A549 (cell line): ENCODE measurements around the gene CCDC197. TPM values are rescaled to one million over a fixed set of nuclear protein-coding genes. Genes with fewer than 3 reads are reported as not detected.

Source experiments
- ATAC-seq, 2 experiments: fragments of 200-7000 bp in 1 of 2; fragments of >200 bp in 1 of 2; cut with Nextera tagmentation in 1 of 2; cut with Tn5 transposase in 1 of 2; 3 replicates each; pipeline versions ENCODE4 v1.8.0 to v1.9.1; 2018 to 2020; ENCODE audit warnings: mild to moderate bottlenecking in 1 of 2, moderate library complexity in 1 of 2
- CTCF ChIA-PET: fragments of 300-600 bp; sonication (Branson Sonifier 250); formaldehyde crosslinking; extraction: SDS; loops from one replicate; lab custom pipeline; 2021; ENCODE audit warnings: antibody characterized with exemption, inconsistent platforms; lab: Yijun Ruan, JAX
- POLR2A ChIA-PET: fragments of 350-600 bp; formaldehyde crosslinking; extraction: SDS; loops from one replicate; lab custom pipeline; 2021; ENCODE audit warnings: antibody characterized with exemption, inconsistent platforms; lab: Yijun Ruan, JAX
- DNase-seq, 2 experiments: peaks; one replicate each; pipeline versions ENCODE4 v3.0.0 to v3.0.0-alpha.2; 2011 to 2016; ENCODE audit warnings: low read depth in 1 of 2, low spot score in 1 of 2
- FAIRE-seq: peaks from 2 replicates; lab custom pipeline; 2011; peaks lifted over from hg19 to GRCh38; lab: Jason Lieb, UNC
- H3K27ac ChIP-seq, 2 experiments: fragments of >200 bp; sonication (Bioruptor Twin); formaldehyde crosslinking; 3 replicates each; pipeline ENCODE4 v1.5.1; 2016 to 2017
- H3K4me1 ChIP-seq: fragments of >200 bp; sonication (Bioruptor Twin); formaldehyde crosslinking; 3 replicates; pipeline ENCODE4 v1.6.1; 2016
- H3K4me2 ChIP-seq: fragments of >200 bp; sonication (Bioruptor Twin); formaldehyde crosslinking; 3 replicates; pipeline ENCODE4 v1.6.1; 2016
- H3K4me3 ChIP-seq: fragments of >200 bp; sonication (Bioruptor Twin); formaldehyde crosslinking; 3 replicates; pipeline ENCODE4 v1.5.1; 2016
- H3K9me3 ChIP-seq: fragments of >200 bp; sonication (Bioruptor Twin); formaldehyde crosslinking; 3 replicates; pipeline ENCODE4 v1.6.1; 2016
- GATA3 ChIP-seq: IDR thresholded peaks from 2 replicates; pipeline ENCODE4 v1.6.1; 2012; ENCODE audit warnings: borderline replicate concordance
- HOXB13 ChIP-seq: fragments of 250-450 bp; sonication (Bioruptor Pico); IDR thresholded peaks from 2 replicates; pipeline ENCODE4 v1.5.0; 2020; ENCODE audit warnings: low read depth, mild to moderate bottlenecking, moderate library complexity
- HOXB5 ChIP-seq: fragments of 250-450 bp; sonication (Bioruptor Pico); IDR thresholded peaks from 2 replicates; pipeline ENCODE4 v1.5.0; 2020; ENCODE audit warnings: mild to moderate bottlenecking, moderate library complexity
- PBX3 ChIP-seq: IDR thresholded peaks from 2 replicates; pipeline ENCODE4 v1.6.1; 2012
- PHF8 ChIP-seq: fragments of 200-600 bp; sonication (generic); IDR thresholded peaks from 2 replicates; pipeline ENCODE4 v1.6.1; 2016; ENCODE audit warnings: low read depth, mild to moderate bottlenecking, antibody characterized with exemption, moderate library complexity, borderline replicate concordance
- RARB ChIP-seq: fragments of 250-450 bp; sonication (Bioruptor Pico); IDR thresholded peaks from 2 replicates; pipeline ENCODE4 v1.8.0; 2021; ENCODE audit warnings: mild to moderate bottlenecking, moderate library complexity
- RNF2 ChIP-seq: fragments of 200-600 bp; sonication (generic); IDR thresholded peaks from 2 replicates; pipeline ENCODE4 v1.6.1; 2016; ENCODE audit warnings: low read depth, mild to moderate bottlenecking, antibody characterized with exemption, moderate library complexity, borderline replicate concordance
- WGBS: methylation state at CpG from one replicate; pipeline ENCODE4 v1.1.6; 2017; ENCODE audit errors: missing lambda C conversion rate; 5-methylcytosine and 5-hydroxymethylcytosine counted together
- polyA plus RNA-seq, 4 experiments: library from polyadenylated mRNA; depleted of rRNA in 3 of 4; stranded (reverse); fragments of >200 nt; fragmentation: RNase III in 1 of 4; extraction: RNeasy Plus Mini Kit Qiagen cat#74134 plus additional on column Dnase treatment in 1 of 4; gene quantifications; 2 replicates in 3 of 4; 3 replicates in 1 of 4; pipeline ENCODE4 v1.2.3, GENCODE V29; 2011 to 2017

CCDC197 gene
- polyA plus RNA-seq, 2 of the 4 experiments (the other 2 are of a cell fraction), result not detected

- FAIRE-seq (no peak), ATAC-seq (no peak), DNase-seq (no peak)
- WGBS, result 71% methylated on average over 10 of the region's 11 CpGs
- TF ChIP-seq PHF8 (no peak), GATA3 (no peak), RNF2 (no peak)
- ChIA-PET POLR2A (no interaction called here), CTCF (interaction anchor here (1.0 to 25.8 kb wide), 3 partner anchors 22 to 35 kb away, joined by 3 to 601 read pairs (median 3); no protein-coding TSS in a partner anchor)
- Histone ChIP-seq H3K4me1 (no peaks in the 10 kb centered on the region), H3K4me3 (no peak overlapping the region), H3K4me2 (no peak overlapping the region), H3K9me3 (no peaks in the 10 kb centered on the region), H3K27ac (no peak overlapping the region)
These were observed 19.1 kb upstream of the CCDC197 start for GRCh38 chr14:93977790-93978581.

GRCh38 chr14:93978735-93979134 lies 18.4 kb upstream of the CCDC197 start:
- POLR2A ChIA-PET, result no interaction called here
- no peak overlapping the region for H3K4me2 ChIP-seq
- H3K4me3 ChIP-seq, result no peak overlapping the region
- CTCF ChIA-PET, result interaction anchor here (0.8 to 25.8 kb wide), 5 partner anchors 17 to 36 kb away, joined by 3 to 601 read pairs (median 3); no protein-coding TSS in a partner anchor
- DNase-seq, result no peak
- TF ChIP-seq HOXB13 (CRISPR knock-in tag), result no peak
- FAIRE-seq, result no peak
- no peak overlapping the region for H3K27ac ChIP-seq
- WGBS, result 61% methylated on average over 4 of the region's 4 CpGs
- no peak for ATAC-seq
- H3K4me1 ChIP-seq, result no peaks in the 10 kb centered on the region
- no peaks in the 10 kb centered on the region for H3K9me3 ChIP-seq

- CTCF ChIA-PET, result interaction anchor here (2.5 to 7.0 kb wide), 3 partner anchors 17 to 44 kb away, joined by 6 to 83 read pairs (median 63); partner anchors contain the start of gene CCDC197
- no peak overlapping the region for H3K4me3 ChIP-seq
- POLR2A ChIA-PET, result no interaction called here
- ATAC-seq (no peak), FAIRE-seq (no peak), DNase-seq (no peak)
- no peak overlapping the region for H3K4me2 ChIP-seq
- 0 out of 3 replicates have a peak, but pooled peaks cover 7% of the 10 kb centered on the region for H3K4me1 ChIP-seq
- WGBS, result 55% methylated on average over 9 of the region's 11 CpGs
- H3K27ac ChIP-seq, result no peak overlapping the region
- H3K9me3 ChIP-seq, result no peaks in the 10 kb centered on the region
- no peak for TF ChIP-seq HOXB5 (CRISPR knock-in tag)
- TF ChIP-seq RARB (CRISPR knock-in tag), result no peak
These were observed 16.5 kb upstream of the CCDC197 start for GRCh38 chr14:93980456-93981201.

DNA sequence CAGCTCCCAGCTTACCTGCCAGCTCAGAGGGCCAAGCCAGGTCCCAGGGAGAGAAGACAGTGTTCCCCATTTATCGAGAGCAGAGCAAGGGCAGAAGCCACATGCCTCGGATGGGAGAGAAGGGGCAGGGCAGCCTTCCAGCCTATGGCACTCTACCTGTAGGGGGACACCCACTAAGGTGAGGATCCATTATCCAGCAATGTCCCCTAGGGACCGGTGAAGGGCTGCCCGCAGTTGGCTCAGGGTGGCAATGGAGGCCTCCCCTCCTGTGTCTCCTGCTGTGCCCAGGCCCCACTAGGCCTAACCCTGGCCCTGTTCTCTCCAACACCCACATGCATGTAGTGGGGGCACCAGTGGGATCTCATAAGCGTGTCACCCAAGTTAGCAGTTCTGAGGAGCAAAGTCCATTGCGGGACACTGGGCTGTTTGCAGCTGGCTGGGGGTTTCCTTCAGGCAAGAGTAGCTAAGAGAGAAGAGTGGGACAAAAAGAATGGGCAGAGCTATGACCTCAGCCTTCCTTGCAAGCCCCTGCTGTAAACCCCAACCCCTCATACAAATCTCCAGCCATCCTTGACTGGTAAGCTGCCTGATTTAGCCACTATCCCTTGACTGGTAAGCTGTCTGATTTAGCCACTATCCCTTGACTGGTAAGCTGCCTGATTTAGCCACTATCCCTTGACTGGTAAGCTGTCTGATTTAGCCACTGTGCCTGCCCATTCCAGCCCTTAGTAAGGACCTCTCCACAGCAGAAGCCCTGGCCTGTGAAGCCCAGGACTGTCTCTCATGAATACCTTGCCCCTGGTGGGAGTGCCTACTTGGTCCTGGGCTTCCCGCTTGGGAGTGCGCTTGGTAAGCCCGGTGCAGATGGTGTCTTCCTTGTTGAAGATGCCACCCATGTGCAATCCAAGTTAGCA lies 15.5 kb upstream of the CCDC197 start:
- WGBS, result 84% methylated on average over 7 of the region's 9 CpGs
- no peak overlapping the region for H3K4me3 ChIP-seq
- no peak for FAIRE-seq
- DNase-seq, result no peak
- TF ChIP-seq HOXB5 (CRISPR knock-in tag) (no peak), PBX3 (no peak)
- TF ChIP-seq, all 56 proteins: peak for 0
- H3K27ac ChIP-seq, result no peak overlapping the region
- peaks cover 7% of the 10 kb centered on the region; the same call in 1 of the 3 replicates for H3K4me1 ChIP-seq
- H3K9me3 ChIP-seq, result no peaks in the 10 kb centered on the region
- no peak overlapping the region for H3K4me2 ChIP-seq
- POLR2A ChIA-PET, result no interaction called here
- CTCF ChIA-PET, result interaction anchor here (1.2 to 7.0 kb wide), 8 partner anchors 9 to 155 kb away, joined by 3 to 83 read pairs (median 6); partner anchors contain the start of gene CCDC197
- ATAC-seq, result no peak
